ENCODE results near the gene ZFYVE26. TPM values are rescaled to one million over a fixed set of nuclear protein-coding genes. Genes with fewer than 3 reads are reported as not detected.
"Not testable (repeated sequence)": the region's sequence is repeated elsewhere in the genome, so short reads cannot be mapped to it uniquely, and the experiment has no call there.

Gene ZFYVE26
- total RNA-seq, 1 donor from 2014 or later, result 18.3 TPM

- H3K4me1 Mint-ChIP-seq, result no peaks in the 10 kb centered on the region
- H3K27ac ChIP-seq, result no peak overlapping the region
- H4K20me1 ChIP-seq (ENCODE audit: low read depth), result no peaks in the 10 kb centered on the region
- H3K9ac ChIP-seq, result no peak overlapping the region
- no peaks in the 10 kb centered on the region for H3K27me3 Mint-ChIP-seq (ENCODE audit: insufficient read depth, low read depth)
- no peak overlapping the region for H3K4me2 ChIP-seq
- TF ChIP-seq EZH2phosphoT487 (IDR thresholded peaks at IDR 0.05), result no peak
- no peak for TF ChIP-seq CTCF (IDR thresholded peaks at IDR 0.05)
- TF ChIP-seq EZH2 (IDR thresholded peaks at IDR 0.05), result no peak
- H3K36me3 Mint-ChIP-seq, result no peaks in the 10 kb centered on the region
- H3K27ac Mint-ChIP-seq, result no peak overlapping the region
- H3K9me3 Mint-ChIP-seq, result no peaks in the 10 kb centered on the region
- no peak for DNase-seq (ENCODE audit: low spot score)
- no peaks in the 10 kb centered on the region for H3F3A ChIP-seq (ENCODE audit: low read depth)
- H3K4me1 ChIP-seq, result no peaks in the 10 kb centered on the region
- no peak overlapping the region for H3K4me3 Mint-ChIP-seq
- no peak overlapping the region for H2AFZ ChIP-seq (replicated peaks)
- H3K79me2 ChIP-seq (ENCODE audit: low read depth), result no peaks in the 10 kb centered on the region
- H3K27me3 ChIP-seq, result peaks cover 10% of the 10 kb centered on the region
- H3K4me3 ChIP-seq, result no peak overlapping the region
- no peaks in the 10 kb centered on the region for H3K36me3 ChIP-seq
- H3K9me3 ChIP-seq (ENCODE audit: low read depth), result no peaks in the 10 kb centered on the region
Observed at GRCh38 chr14:67719866-67720265, 96.5 kb downstream of the ZFYVE26 start.

GRCh38 chr14:67719385-67719784 lies 97.0 kb downstream of the ZFYVE26 start:
- not testable (repeated sequence) for H3K36me3 Mint-ChIP-seq; H3K27ac Mint-ChIP-seq; H3F3A ChIP-seq (ENCODE audit: low read depth); H3K27ac ChIP-seq; H3K27me3 Mint-ChIP-seq (ENCODE audit: insufficient read depth, low read depth); DNase-seq (ENCODE audit: low spot score); H2AFZ ChIP-seq (replicated peaks); H3K9ac ChIP-seq; H3K9me3 Mint-ChIP-seq; H3K4me3 Mint-ChIP-seq; H3K27me3 ChIP-seq; H3K4me1 Mint-ChIP-seq; H3K4me3 ChIP-seq; H3K4me2 ChIP-seq; H3K79me2 ChIP-seq (ENCODE audit: low read depth); H3K36me3 ChIP-seq; H3K4me1 ChIP-seq; H4K20me1 ChIP-seq (ENCODE audit: low read depth); H3K9me3 ChIP-seq (ENCODE audit: low read depth)

- H3K27me3 Mint-ChIP-seq (ENCODE audit: insufficient read depth, low read depth), result peaks cover 3% of the 10 kb centered on the region
- Histone ChIP-seq H3K9ac (no peak overlapping the region), H3K36me3 (no peaks in the 10 kb centered on the region), H3K27ac (no peak overlapping the region), H3K4me3 (no peak overlapping the region), H3K27me3 (peaks cover 10% of the 10 kb centered on the region), H2AFZ (replicated peaks) (no peak overlapping the region), H3K4me2 (no peak overlapping the region), H3K79me2 (ENCODE audit: low read depth) (no peaks in the 10 kb centered on the region), H3F3A (ENCODE audit: low read depth) (no peaks in the 10 kb centered on the region), H4K20me1 (ENCODE audit: low read depth) (no peaks in the 10 kb centered on the region), H3K9me3 (ENCODE audit: low read depth) (no peaks in the 10 kb centered on the region), H3K4me1 (no peaks in the 10 kb centered on the region)
- DNase-seq (ENCODE audit: low spot score), result no peak
- H3K9me3 Mint-ChIP-seq, result peaks cover 5% of the 10 kb centered on the region
- H3K27ac Mint-ChIP-seq, result no peak overlapping the region
- H3K4me1 Mint-ChIP-seq, result no peaks in the 10 kb centered on the region
- no peaks in the 10 kb centered on the region for H3K36me3 Mint-ChIP-seq
- TF ChIP-seq EZH2 (IDR thresholded peaks at IDR 0.05) (no peak), CTCF (IDR thresholded peaks at IDR 0.05) (no peak), EZH2phosphoT487 (IDR thresholded peaks at IDR 0.05) (no peak)
- no peak overlapping the region for H3K4me3 Mint-ChIP-seq
Observed at GRCh38 chr14:67718265-67718664, 98.1 kb downstream of the ZFYVE26 start.

GRCh38 chr14:67717048-67717447 lies 99.3 kb downstream of the ZFYVE26 start:
- no peak overlapping the region for H3K27ac ChIP-seq
- TF ChIP-seq EZH2phosphoT487 (IDR thresholded peaks at IDR 0.05) (no peak), EZH2 (IDR thresholded peaks at IDR 0.05) (no peak), CTCF (IDR thresholded peaks at IDR 0.05) (no peak)
- H3K4me3 Mint-ChIP-seq, result no peak overlapping the region
- H3K9ac ChIP-seq, result no peak overlapping the region
- DNase-seq (ENCODE audit: low spot score), result no peak
- no peaks in the 10 kb centered on the region for H3K36me3 Mint-ChIP-seq
- H3K9me3 ChIP-seq (ENCODE audit: low read depth), result no peaks in the 10 kb centered on the region
- H3K4me2 ChIP-seq, result no peak overlapping the region
- H3K79me2 ChIP-seq (ENCODE audit: low read depth), result no peaks in the 10 kb centered on the region
- peaks cover 5% of the 10 kb centered on the region for H3K9me3 Mint-ChIP-seq
- peaks cover 3% of the 10 kb centered on the region for H3K27me3 Mint-ChIP-seq (ENCODE audit: insufficient read depth, low read depth)
- H2AFZ ChIP-seq (replicated peaks), result no peak overlapping the region
- no peaks in the 10 kb centered on the region for H3K4me1 Mint-ChIP-seq
- no peaks in the 10 kb centered on the region for H4K20me1 ChIP-seq (ENCODE audit: low read depth)
- H3F3A ChIP-seq (ENCODE audit: low read depth), result no peaks in the 10 kb centered on the region
- no peaks in the 10 kb centered on the region for H3K36me3 ChIP-seq
- H3K4me1 ChIP-seq, result no peaks in the 10 kb centered on the region
- H3K4me3 ChIP-seq, result no peak overlapping the region
- peaks cover 10% of the 10 kb centered on the region for H3K27me3 ChIP-seq
- H3K27ac Mint-ChIP-seq, result no peak overlapping the region
